Suprapubic skin (tissue), 4 donors: ENCODE data around the gene DMWD. TPM values are rescaled to one million over a fixed set of nuclear protein-coding genes. Genes with fewer than 3 reads are reported as not detected.
A peak's percentile ranks its signal among the peaks of the same experiment; 100 is the strongest.

Experiments
- DNase-seq, 2 donors: peaks; one replicate each; pipeline ENCODE4 v3.0.0-alpha.2; 2019; ENCODE audit warnings: low spot score in 2 of 2
- H3K27ac ChIP-seq: fragments of 200-600 bp; sonication (generic); one replicate; pipeline ENCODE4 v1.5.1; 2019
- H3K27me3 ChIP-seq: fragments of 200-600 bp; sonication (generic); one replicate; pipeline ENCODE4 v1.5.1; 2019
- H3K36me3 ChIP-seq: fragments of 200-600 bp; sonication (generic); one replicate; pipeline ENCODE4 v1.5.1; 2019
- H3K4me1 ChIP-seq: fragments of 200-600 bp; sonication (generic); one replicate; pipeline ENCODE4 v1.5.1; 2019
- H3K4me3 ChIP-seq: fragments of 200-600 bp; sonication (generic); one replicate; pipeline ENCODE4 v1.5.1; 2019; ENCODE audit warnings: mild to moderate bottlenecking
- H3K9me3 ChIP-seq: fragments of 200-600 bp; sonication (generic); one replicate; pipeline ENCODE4 v1.5.1; 2019
- EP300 ChIP-seq: sonication (generic); formaldehyde crosslinking; IDR thresholded peaks from one replicate; pipeline ENCODE4 v1.6.1; 2017; ENCODE audit warnings: antibody characterized with exemption
- POLR2A ChIP-seq, 2 donors: fragments of 450-650 bp; IDR thresholded peaks; one replicate each; pipeline ENCODE4 v1.6.1; 2017; ENCODE audit warnings: antibody characterized with exemption in 2 of 2, mild to moderate bottlenecking in 2 of 2, moderate library complexity in 2 of 2
- POLR2AphosphoS5 ChIP-seq, 3 donors: sonication (generic); formaldehyde crosslinking; IDR thresholded peaks; one replicate each; pipeline ENCODE4 v1.6.1; 2017; ENCODE audit warnings: antibody characterized with exemption in 3 of 3
- WGBS: methylation state at CpG from one replicate; pipeline ENCODE4 v1.1.5; 2018; 5-methylcytosine and 5-hydroxymethylcytosine counted together
- total RNA-seq, 4 donors: library from RNA; depleted of rRNA; stranded (reverse); fragments of >200 nt; gene quantifications; one replicate each; pipeline ENCODE4 v1.1.0, GENCODE V29; 2016
- TF ChIP-seq, protein P1 (sequence below), 2 donors: fragments of 200-600 bp in 1 of 2; fragments of 450-650 bp in 1 of 2; sonication (generic) in 1 of 2; IDR thresholded peaks; one replicate each; pipeline ENCODE4 v1.5.1; 2016 to 2019; ENCODE audit warnings: antibody characterized with exemption in 2 of 2, mild to moderate bottlenecking in 1 of 2, moderate library complexity in 1 of 2

Gene DMWD
- total RNA-seq, 4 donors from 2014 or later: 22.7 to 40.6 (median 32.0) TPM

DNA sequence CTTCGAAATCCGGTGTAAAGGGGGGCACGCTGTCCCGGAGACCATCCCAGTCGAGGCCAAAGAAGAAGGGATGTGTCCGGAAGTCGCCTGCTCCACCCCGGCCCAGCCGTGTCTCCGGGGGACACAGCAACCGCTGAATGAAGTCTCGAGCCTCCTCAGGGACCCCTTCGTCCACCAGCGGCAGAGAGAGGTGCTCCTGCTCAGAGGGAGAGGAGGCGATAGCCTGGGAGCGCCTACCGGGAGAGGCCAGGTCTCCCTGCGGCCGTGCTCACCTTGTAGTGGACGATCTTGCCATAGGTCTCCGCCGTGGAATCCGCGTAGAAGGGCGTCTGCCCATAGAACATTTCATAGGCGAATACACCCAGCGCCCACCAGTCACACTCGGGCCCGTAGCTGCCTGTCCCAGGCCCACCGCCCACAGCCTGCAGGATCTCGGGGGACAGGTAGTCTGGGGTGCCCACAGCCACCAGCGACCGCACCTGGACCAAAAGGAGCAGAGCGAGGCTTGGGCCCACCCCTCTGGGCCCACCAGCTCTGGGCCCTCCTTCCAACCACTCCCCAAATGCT, 15.2 kb downstream of the DMWD start:
- H3K4me3 ChIP-seq: no peak overlapping the region
- 93% methylated on average over 24 of the region's 34 CpGs for WGBS
- DNase-seq: no peak
- no peaks in the 10 kb centered on the region for H3K27me3 ChIP-seq
- TF ChIP-seq POLR2A (IDR thresholded peaks at IDR 0.05): no peak
- no peak for TF ChIP-seq EP300
- TF ChIP-seq, protein P1, sequence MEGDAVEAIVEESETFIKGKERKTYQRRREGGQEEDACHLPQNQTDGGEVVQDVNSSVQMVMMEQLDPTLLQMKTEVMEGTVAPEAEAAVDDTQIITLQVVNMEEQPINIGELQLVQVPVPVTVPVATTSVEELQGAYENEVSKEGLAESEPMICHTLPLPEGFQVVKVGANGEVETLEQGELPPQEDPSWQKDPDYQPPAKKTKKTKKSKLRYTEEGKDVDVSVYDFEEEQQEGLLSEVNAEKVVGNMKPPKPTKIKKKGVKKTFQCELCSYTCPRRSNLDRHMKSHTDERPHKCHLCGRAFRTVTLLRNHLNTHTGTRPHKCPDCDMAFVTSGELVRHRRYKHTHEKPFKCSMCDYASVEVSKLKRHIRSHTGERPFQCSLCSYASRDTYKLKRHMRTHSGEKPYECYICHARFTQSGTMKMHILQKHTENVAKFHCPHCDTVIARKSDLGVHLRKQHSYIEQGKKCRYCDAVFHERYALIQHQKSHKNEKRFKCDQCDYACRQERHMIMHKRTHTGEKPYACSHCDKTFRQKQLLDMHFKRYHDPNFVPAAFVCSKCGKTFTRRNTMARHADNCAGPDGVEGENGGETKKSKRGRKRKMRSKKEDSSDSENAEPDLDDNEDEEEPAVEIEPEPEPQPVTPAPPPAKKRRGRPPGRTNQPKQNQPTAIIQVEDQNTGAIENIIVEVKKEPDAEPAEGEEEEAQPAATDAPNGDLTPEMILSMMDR (IDR thresholded peaks at IDR 0.05): no peak
- no peak for TF ChIP-seq POLR2AphosphoS5 (IDR thresholded peaks at IDR 0.05)
- H3K4me1 ChIP-seq: peaks cover 39% of the 10 kb centered on the region
- H3K36me3 ChIP-seq: peaks cover 21% of the 10 kb centered on the region
- H3K9me3 ChIP-seq: no peaks in the 10 kb centered on the region
- no peak overlapping the region for H3K27ac ChIP-seq

DNA sequence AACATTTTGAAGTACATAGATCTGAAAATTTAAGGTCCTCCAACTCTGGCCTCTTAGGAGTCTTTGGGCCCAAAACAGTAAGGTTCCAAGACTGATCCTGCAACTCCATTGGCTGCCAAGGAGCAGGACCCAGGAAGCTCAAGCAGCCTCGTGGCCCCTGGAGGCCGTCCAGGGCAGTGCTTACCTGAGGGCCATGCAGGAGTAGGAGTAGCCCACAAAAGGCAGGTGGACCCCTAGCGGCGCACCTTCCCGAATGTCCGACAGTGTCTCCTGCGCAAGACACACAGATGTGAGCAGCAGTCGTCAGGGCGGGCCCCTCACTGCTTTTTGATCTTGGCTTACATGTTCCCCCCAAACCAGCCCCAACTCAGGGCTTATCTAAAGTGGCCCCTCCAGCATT, 17.9 kb downstream of the DMWD start:
- no peaks in the 10 kb centered on the region for H3K27me3 ChIP-seq
- peaks cover 21% of the 10 kb centered on the region for H3K36me3 ChIP-seq
- H3K27ac ChIP-seq: no peak overlapping the region
- peaks cover 24% of the 10 kb centered on the region for H3K4me1 ChIP-seq
- H3K4me3 ChIP-seq: no peak overlapping the region
- H3K9me3 ChIP-seq: no peaks in the 10 kb centered on the region
- WGBS: 94% methylated on average over 9 of the region's 9 CpGs
- TF ChIP-seq POLR2A (IDR thresholded peaks at IDR 0.05): no peak
- TF ChIP-seq EP300: no peak
- TF ChIP-seq, protein P1 (IDR thresholded peaks at IDR 0.05): no peak
- TF ChIP-seq POLR2AphosphoS5 (IDR thresholded peaks at IDR 0.05): no peak
- no peak for DNase-seq

DNA sequence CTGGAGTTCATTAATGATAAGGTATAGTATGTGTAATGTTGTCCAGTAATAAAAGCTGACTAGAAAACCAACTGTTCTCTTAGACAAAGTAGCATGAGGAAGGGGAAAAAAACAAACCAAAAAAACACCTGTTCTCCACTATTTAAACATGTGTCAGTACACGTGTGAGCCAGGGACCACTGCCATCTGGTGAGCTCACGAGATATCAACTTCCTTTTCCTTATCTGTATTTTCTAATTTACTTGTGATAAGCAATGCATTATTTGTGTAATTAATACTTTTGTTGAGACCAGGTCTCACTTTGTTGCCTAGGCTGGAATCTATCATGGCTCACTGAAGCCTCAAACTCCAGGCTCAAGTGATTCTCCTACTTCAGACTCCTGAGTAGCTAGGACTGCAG, 19.3 kb downstream of the DMWD start:
- Histone ChIP-seq H3K27ac (no peak overlapping the region), H3K36me3 (peaks cover 21% of the 10 kb centered on the region), H3K9me3 (no peaks in the 10 kb centered on the region), H3K27me3 (no peaks in the 10 kb centered on the region), H3K4me1 (peaks cover 15% of the 10 kb centered on the region), H3K4me3 (no peak overlapping the region)
- no peak for TF ChIP-seq POLR2AphosphoS5 (IDR thresholded peaks at IDR 0.05)
- TF ChIP-seq POLR2A (IDR thresholded peaks at IDR 0.05): no peak
- TF ChIP-seq, protein P1 (IDR thresholded peaks at IDR 0.05): no peak
- no peak for TF ChIP-seq EP300
- no peak for DNase-seq
- 51% methylated on average over 2 of the region's 2 CpGs for WGBS

DNA sequence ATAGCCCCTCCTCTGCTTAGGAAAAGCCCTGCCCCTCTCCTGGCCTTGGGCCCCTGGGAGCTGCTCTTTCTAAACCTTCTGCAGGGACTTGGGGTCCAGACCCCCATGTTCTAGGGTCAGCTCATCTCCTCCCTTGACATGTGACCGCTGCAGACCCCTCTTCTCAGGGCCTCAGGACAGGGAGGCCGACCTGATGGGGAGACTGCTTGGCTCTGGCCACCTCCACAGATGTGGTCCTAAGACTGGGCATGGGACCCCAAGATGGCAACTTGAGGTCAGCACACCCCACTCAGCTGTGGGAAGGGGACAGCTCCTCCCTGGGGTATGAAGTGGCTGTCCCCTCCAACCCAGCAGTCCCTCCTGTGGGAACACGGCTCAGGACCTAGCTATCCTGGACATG, 19.7 kb downstream of the DMWD start:
- 100% methylated on average over 3 of the region's 3 CpGs for WGBS
- H3K27ac ChIP-seq: no peak overlapping the region
- peaks cover 17% of the 10 kb centered on the region for H3K36me3 ChIP-seq

DNA sequence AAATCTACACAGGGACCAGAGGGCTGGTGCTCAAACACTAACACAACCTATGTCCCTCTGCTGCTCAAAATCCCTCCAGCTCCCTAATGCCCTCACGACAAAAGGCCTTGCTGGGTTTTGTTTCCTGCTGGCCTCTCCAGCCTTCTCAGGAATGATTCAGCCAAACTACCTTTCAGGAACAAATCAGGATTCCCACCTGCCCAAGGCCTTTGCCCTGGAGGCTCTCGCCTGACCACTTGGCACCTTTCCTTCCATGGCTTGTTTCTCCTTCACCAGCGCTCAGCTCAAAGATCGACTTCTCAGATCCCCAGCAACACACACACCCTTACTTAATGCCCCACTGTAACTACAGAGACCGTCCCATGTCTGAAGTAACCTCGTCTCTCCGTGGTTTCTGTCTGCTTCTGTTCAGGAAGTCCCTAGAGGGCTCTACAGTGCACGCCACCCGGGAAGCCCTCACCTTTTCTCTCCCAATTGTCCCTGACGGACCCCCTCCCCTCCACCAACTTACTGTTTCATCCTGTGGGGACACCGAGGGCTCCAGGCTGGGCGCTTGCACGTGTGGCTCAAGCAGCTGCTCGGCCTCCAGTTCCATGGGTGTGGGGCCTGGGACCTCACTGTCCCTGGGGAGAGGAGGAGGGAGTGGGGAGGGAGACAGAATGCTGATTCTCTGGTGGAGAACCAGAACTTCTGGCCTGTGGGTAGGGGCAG, 20.4 kb downstream of the DMWD start:
- H3K9me3 ChIP-seq: no peaks in the 10 kb centered on the region
- H3K36me3 ChIP-seq: peaks cover 12% of the 10 kb centered on the region
- TF ChIP-seq POLR2AphosphoS5 (IDR thresholded peaks at IDR 0.05) (no peak), EP300 (no peak), POLR2A (IDR thresholded peaks at IDR 0.05) (no peak)
- TF ChIP-seq, protein P1 (IDR thresholded peaks at IDR 0.05): no peak
- H3K27me3 ChIP-seq: no peaks in the 10 kb centered on the region
- WGBS: 88% methylated on average over 10 of the region's 14 CpGs
- H3K4me1 ChIP-seq: peaks cover 22% of the 10 kb centered on the region
- no peak overlapping the region for H3K27ac ChIP-seq
- H3K4me3 ChIP-seq: no peak overlapping the region
- peak in 1 of 2 donors; percentile 74 for DNase-seq

More for the DNA sequence above, 19.7 kb downstream of the DMWD start:
- no peaks in the 10 kb centered on the region for H3K27me3 ChIP-seq
- DNase-seq: no peak
- TF ChIP-seq POLR2A (IDR thresholded peaks at IDR 0.05) (no peak), EP300 (no peak), POLR2AphosphoS5 (IDR thresholded peaks at IDR 0.05) (no peak)
- TF ChIP-seq, protein P1 (IDR thresholded peaks at IDR 0.05): no peak
- H3K4me3 ChIP-seq: no peak overlapping the region
- no peaks in the 10 kb centered on the region for H3K9me3 ChIP-seq
- peaks cover 16% of the 10 kb centered on the region for H3K4me1 ChIP-seq
